Pons (tissue), 1 donor: ENCODE results near the gene ARL2.
A peak's percentile ranks its signal among the peaks of the same experiment; 100 is the strongest.
"Not testable (repeated sequence)": the region's sequence is repeated elsewhere in the genome, so short reads cannot be mapped to it uniquely, and the experiment has no call there.

Source experiments
- DNase-seq: peaks from one replicate; pipeline ENCODE4 v3.0.0-alpha.2; 2016; ENCODE audit warnings: low spot score

Gene ARL2

GRCh38 chr11:65008016-65008415 lies 5.9 kb upstream of the ARL2 start:
- DNase-seq = no peak

GRCh38 chr11:65008873-65009272 lies 5.1 kb upstream of the ARL2 start:
- DNase-seq = no peak

GRCh38 chr11:65013130-65013887 lies 651 bp upstream of the ARL2 start:
- DNase-seq = peak; percentile 80

GRCh38 chr11:65014726-65015227 lies 817 bp downstream of the ARL2 start:
- no peak for DNase-seq

DNA sequence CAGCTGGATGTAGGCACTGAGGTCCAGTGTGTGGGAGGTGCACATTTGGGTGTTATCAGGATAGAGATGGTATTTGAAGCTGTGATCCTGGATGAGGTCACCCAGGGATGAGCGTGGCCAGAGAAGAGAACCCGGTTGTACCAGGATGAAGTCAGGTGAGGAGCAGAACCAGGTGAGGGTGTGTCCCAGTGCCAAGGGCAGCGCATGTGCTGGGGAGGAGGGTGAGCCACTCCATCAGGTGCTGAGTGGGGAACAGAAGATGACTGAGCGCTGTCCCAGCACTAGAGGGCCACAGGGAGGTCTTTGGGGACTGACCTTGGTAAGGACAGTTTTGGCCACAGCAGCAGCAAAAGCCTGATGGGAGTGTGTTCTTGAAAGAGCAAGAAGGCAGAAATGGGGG lies 2.7 kb downstream of the ARL2 start:
- no peak for DNase-seq

DNA sequence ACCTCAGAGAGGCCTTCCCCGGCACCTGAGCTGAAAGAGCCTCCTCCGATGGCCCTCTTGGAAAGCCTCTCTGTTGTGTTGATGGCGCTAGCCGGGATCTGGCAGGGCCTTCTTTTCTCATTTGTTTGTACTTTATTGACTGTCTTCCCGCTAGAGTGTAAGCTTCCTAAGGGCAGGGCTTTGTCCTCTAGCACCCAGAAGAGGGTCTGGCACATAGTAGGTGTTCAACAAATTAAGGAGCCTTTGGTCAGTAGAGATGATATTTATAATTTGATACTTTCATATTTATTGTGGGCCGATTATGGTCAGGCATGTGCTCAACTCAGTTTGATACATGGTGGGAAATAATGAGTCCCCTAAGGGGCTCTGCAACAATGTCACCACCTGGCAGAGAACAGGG lies 4.0 kb downstream of the ARL2 start:
- DNase-seq = no peak

DNA sequence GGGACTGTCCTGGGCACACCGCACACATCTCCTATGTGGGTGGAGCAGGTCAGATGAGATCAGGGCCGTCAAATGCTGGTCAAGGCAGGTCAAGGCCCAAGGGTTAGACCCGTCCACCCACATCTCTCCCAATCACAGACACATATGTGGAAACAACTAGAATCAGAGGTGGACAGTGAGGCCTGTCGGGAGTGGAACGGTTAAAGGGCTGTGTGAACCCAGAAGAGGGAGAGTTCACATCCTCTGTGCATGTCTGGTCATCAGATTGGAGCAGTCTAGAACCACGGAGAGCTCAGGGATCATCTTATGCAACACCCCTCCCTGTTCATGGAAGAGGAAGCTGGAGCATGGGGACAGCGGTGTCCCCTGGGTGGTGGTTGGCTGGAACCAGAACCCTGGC lies 5.9 kb downstream of the ARL2 start:
- DNase-seq = no peak

GRCh38 chr11:65021003-65021402 lies 7.0 kb downstream of the ARL2 start:
- DNase-seq = no peak

DNA sequence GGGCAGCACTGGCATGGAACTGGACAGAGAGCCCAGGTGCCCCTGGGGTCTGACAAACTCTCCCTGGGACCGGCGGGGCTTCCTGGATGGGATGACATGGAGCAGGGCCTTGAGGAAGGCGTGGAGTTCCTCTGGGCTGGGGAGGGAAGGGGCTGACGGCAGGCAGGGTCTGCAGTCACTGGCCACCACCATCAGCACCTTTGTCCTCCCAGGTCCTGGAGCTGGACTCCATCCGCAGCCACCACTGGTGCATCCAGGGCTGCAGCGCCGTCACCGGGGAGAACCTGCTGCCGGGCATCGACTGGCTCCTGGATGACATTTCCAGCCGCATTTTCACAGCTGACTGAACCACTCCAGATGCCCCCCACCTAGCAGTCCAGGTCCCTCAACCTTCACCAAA lies 7.5 kb downstream of the ARL2 start:
- DNase-seq = no peak

DNA sequence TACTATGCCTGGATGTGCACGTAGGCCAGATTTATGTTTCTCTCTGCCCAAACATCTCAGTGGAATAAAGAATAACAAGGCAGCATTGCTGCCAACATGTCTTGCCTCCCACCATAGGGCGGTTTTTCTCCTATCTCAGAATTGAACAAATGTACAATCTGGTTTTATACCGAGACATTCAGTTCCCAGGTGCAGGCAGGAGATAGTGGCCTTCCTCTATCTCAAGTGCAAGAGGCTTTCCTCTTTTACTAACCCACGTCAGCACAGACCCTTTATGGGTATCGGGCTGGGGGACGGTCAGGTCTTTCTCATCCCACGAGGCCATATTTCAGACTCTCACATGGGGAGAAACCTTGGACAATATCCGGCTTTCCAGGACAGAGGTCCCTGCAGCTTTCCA lies 9.5 kb downstream of the ARL2 start:
- DNase-seq = not testable (repeated sequence)

DNA sequence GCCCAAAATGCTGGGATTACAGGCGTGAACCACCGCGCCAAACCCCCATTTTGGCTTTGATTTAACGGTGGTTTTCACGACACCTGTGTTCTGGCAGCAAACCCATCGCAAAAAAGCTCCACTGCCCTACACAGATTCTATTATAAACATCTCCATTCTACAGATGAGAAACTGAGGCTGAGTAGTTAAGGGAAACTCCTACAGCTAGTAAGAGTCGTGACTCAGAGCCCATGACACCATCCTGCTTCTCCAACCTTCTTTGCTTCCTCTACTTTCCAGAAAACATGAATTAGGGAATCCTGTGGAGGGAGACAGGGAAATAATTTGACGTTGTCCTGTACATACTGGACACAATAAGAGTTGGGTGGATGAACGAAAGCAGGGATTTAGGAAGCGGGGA lies 12.8 kb downstream of the ARL2 start:
- no peak for DNase-seq

DNA sequence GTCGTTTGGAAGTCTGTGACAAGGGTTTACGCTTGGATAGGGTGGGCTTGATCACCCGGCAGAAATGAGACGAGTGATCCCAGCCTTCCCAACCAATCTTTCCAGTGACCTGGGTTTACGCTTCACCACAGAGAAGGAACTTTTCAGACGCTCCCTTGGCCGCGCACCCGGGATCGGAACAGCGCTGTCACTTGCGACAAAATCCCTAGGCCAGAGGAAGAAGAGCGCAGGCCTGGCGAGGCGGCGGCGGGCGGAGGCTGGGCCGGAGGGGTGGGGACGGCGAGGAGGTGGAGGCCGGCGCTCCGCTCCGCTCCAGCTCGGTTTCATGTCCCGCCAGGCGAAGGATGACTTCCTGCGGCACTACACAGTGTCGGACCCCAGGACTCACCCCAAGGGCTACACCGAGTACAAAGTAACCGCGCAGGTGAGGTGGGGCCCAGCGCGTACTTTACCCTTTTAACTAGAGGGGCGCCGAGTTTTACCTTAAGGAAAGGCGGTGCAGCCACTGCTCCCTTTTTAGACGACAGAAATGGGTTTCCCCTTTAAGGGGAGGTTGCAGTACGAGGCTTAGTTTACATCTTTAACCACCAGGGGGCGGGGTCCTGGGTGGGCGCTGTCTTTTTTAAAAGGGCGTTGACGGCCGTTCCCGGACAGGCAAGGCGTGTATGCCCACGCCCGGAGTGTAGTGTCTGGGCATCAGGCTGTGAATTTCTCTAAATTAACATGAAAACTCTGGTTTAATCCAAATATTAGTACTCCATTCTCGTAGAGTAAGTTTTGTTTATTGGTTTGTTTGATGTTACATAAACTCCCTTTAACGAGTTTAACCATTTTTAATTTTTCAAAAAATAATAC lies 13.5 kb downstream of the ARL2 start, which contains the start of gene SNX15:
TSS of gene SNX15 (plus strand) at position 227 of the 855 bp plus-strand sequence. CDS start at position 326, 99 bp downstream.
- DNase-seq = peak; percentile 98

- DNase-seq = no peak
These were observed 18.3 kb downstream of the ARL2 start for GRCh38 chr11:65032216-65032615.

DNA sequence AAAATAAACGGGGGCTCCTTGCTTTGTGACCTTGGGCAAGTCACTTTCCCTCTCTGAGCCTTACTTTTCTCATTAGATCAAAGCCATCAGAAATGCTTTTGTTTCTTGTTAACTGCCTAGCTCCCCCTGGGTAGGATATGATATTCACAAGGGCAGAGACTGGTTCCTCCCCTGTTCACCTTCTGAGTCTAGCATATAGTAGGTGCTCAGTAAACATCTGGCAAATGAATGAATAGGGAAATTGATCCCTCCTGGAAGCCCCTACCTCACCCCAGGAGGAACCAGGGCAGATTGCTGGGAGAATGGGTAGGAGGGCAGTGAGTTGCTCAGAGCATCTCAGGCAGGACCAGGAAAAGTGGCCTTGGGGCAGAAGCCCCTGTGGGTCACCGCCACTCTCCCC lies 20.5 kb downstream of the ARL2 start:
- no peak for DNase-seq

DNA sequence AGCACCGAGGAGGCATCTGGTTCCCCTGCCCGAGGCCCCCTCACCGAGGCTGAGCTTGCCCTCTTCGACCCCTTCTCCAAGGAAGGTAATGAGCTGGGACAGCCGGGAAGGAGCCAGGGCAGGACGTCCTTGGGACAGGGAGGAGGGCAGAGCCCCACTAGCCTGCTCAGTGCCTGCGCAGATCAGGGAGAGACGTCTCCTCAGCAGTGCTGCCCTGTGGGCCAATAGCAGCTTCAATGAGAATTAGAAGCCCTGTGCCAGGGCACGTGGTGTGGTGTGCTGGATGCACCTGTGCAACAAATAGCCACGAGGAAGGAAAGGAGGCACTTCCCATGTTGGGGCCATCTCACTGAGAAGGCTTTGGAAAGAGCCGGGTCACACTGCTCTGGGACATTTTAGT lies 21.6 kb downstream of the ARL2 start:
- DNase-seq = no peak

- peak; percentile 77 for DNase-seq
These were observed 23.0 kb downstream of the ARL2 start for GRCh38 chr11:65036931-65037330.

DNA sequence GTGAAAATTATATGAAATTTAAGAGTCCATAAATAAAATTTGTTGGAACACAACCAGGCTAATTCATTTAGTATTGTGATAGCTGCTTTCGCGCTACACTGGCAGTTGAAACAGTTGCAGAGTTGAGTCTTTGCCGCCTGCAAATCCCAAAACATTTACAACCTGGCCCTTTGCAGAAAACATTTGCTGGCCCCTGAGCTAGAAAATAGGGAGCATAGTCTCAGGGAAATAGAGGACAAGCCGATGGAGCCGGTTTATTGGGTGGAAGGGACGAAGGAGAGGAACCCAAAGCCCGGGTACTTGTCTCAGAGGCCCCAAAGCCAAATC lies 26.5 kb downstream of the ARL2 start:
- DNase-seq = no peak

- DNase-seq = peak; percentile 83
These were observed 27.1 kb downstream of the ARL2 start, which contains the start of gene SAC3D1 for GRCh38 chr11:65040847-65041622. SAC3D1 (plus strand) TSS chr11:65041210; CDS start chr11:65041293, 83 bp downstream.

DNA sequence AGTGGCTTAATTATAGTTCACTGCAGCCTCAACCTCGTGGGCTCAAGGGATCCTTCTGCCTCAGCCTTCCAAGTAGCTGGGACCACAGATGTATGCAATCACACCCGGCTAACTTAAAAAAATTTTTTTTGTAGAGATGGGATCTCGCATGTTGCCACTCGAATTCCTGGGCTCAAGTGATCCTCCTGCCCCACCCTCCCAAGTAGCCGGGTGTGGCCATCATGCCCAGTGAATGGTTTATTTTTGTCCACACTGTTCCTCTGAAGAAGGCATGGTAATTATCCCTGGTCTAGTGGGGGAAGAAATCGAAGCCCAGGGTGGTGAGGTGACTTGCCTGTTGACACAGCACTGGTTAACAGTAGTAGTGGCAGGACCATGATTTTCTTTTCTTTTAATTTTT lies 28.9 kb downstream of the ARL2 start:
- no peak for DNase-seq

GRCh38 chr11:65043881-65044501 lies 30.0 kb downstream of the ARL2 start:
- DNase-seq = peak; percentile 76

DNA sequence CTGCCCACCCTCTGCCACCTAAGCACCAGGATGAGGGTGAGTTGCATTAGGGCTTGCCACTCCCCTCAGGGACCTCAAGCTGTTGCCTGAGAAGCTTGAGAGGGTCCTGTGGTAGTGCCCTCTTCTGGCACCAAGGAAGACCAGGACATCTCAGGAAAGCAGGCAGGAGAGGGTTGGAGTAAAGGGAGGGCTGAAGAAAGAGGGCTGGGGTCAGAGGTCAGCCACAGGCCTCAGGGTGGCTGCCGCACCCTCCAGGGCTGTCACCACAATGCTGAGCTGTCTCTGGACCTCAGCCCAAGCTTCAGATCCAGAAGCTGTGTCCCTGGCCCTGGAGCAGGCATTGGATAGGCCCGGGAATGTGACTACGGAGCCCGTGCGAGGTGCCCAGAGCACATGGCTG lies 31.1 kb downstream of the ARL2 start:
- DNase-seq = no peak

- no peak for DNase-seq
These were observed 31.8 kb downstream of the ARL2 start for GRCh38 chr11:65045728-65046127.
